IMR-90 (cell line): ENCODE results near the gene TYRP1. TPM values are rescaled to one million over a fixed set of nuclear protein-coding genes. Genes with fewer than 3 reads are reported as not detected.
A peak's percentile ranks its signal among the peaks of the same experiment; 100 is the strongest.

Source experiments
- ATAC-seq: fragments of 200-7000 bp; cut with Tn5 transposase; 2 replicates; pipeline ENCODE4 v1.9.1; 2020; ENCODE audit warnings: low read depth, mild to moderate bottlenecking, moderate library complexity
- BruUV-seq: library from RNA; stranded (reverse); fragments of 400-500 nt; replicated peaks from 2 replicates; lab custom pipeline; 2021; lab: Mats Ljungman, UMichigan
- CTCF ChIA-PET: fragments of 300-600 bp; formaldehyde crosslinking; extraction: SDS; loops from one replicate; lab custom pipeline; 2021; ENCODE audit warnings: antibody characterized with exemption; lab: Yijun Ruan, JAX
- POLR2A ChIA-PET: fragments of 300-600 bp; sonication (Branson Sonifier 250); formaldehyde crosslinking; loops from one replicate; lab custom pipeline; 2022; ENCODE audit warnings: antibody characterized with exemption; ENCODE audit not compliant: unreplicated experiment; lab: Charles Lee
- DNase-seq: peaks from one replicate; pipeline ENCODE4 v3.0.0; 2013
- H2AFZ ChIP-seq: replicated peaks from 2 replicates; pipeline ENCODE3; 2013; ENCODE audit warnings: low read length, mild to moderate bottlenecking; ENCODE audit not compliant: poor library complexity
- H2AK5ac ChIP-seq: 2 replicates; pipeline ENCODE4 v1.6.1; 2013; ENCODE audit warnings: low read depth, low read length, inconsistent platforms
- H2AK9ac ChIP-seq: replicated peaks from 2 replicates; pipeline ENCODE3; 2013; ENCODE audit warnings: mild to moderate bottlenecking, low read depth, low read length, moderate library complexity; ENCODE audit not compliant: poor library complexity
- H2BK120ac ChIP-seq: 2 replicates; pipeline ENCODE4 v1.6.1; 2013; ENCODE audit warnings: low read depth, low read length, inconsistent platforms
- H2BK15ac ChIP-seq: 3 replicates; pipeline ENCODE4 v1.6.1; 2013; ENCODE audit warnings: low read depth, low read length, inconsistent platforms
- H2BK20ac ChIP-seq: 2 replicates; pipeline ENCODE4 v1.6.1; 2013; ENCODE audit warnings: low read depth, mild to moderate bottlenecking, inconsistent platforms, low read length, moderate library complexity
- H2BK5ac ChIP-seq: 2 replicates; pipeline ENCODE4 v1.6.1; 2013; ENCODE audit warnings: mild to moderate bottlenecking, low read depth, low read length, inconsistent platforms; ENCODE audit not compliant: poor library complexity, severe bottlenecking
- H3K14ac ChIP-seq: replicated peaks from 2 replicates; pipeline ENCODE4 v1.6.1; 2013; ENCODE audit warnings: low read depth, low read length, inconsistent platforms
- H3K18ac ChIP-seq: 2 replicates; pipeline ENCODE4 v1.6.1; 2013; ENCODE audit warnings: low read depth, low read length, control low read depth
- H3K23ac ChIP-seq: 2 replicates; pipeline ENCODE4 v1.6.1; 2013; ENCODE audit warnings: low read depth, low read length, inconsistent platforms
- H3K27ac ChIP-seq: 2 replicates; pipeline ENCODE4 v1.5.1; 2013; ENCODE audit warnings: mild to moderate bottlenecking, control low read depth, low read length; ENCODE audit not compliant: insufficient read depth
- H3K27me3 ChIP-seq: 2 replicates; pipeline ENCODE4 v1.6.1; 2013; ENCODE audit warnings: low read length; ENCODE audit not compliant: control insufficient read depth, insufficient read depth
- H3K36me3 ChIP-seq: 2 replicates; pipeline ENCODE4 v1.6.1; 2013; ENCODE audit warnings: low read length, mixed read lengths; ENCODE audit not compliant: control insufficient read depth, insufficient read depth
- H3K4ac ChIP-seq: 2 replicates; pipeline ENCODE4 v1.6.1; 2013; ENCODE audit warnings: low read depth, low read length, inconsistent platforms
- H3K4me1 ChIP-seq: 2 replicates; pipeline ENCODE4 v1.6.1; 2013; ENCODE audit warnings: low read length, mixed read lengths; ENCODE audit not compliant: control insufficient read depth, insufficient read depth
- H3K4me2 ChIP-seq: 2 replicates; pipeline ENCODE4 v1.6.1; 2013; ENCODE audit warnings: low read depth, mild to moderate bottlenecking, control low read depth, low read length, moderate library complexity
- H3K4me3 ChIP-seq: 2 replicates; pipeline ENCODE4 v1.5.1; 2013; ENCODE audit warnings: low read depth, mild to moderate bottlenecking, control low read depth, low read length, moderate library complexity; ENCODE audit not compliant: insufficient read depth
- H3K56ac ChIP-seq: 2 replicates; pipeline ENCODE4 v1.6.1; 2013; ENCODE audit warnings: low read length, inconsistent platforms; ENCODE audit not compliant: insufficient read depth; ENCODE audit errors: extremely low read depth
- H3K79me1 ChIP-seq, 2 experiments: 2 replicates each; pipeline ENCODE4 v1.6.1; 2013; ENCODE audit warnings: low read length in 2 of 2, inconsistent platforms in 1 of 2, low read depth in 1 of 2
- H3K9ac ChIP-seq: 2 replicates; pipeline ENCODE4 v1.6.1; 2013; ENCODE audit warnings: low read depth, low read length, control low read depth
- H3K9me1 ChIP-seq: 2 replicates; pipeline ENCODE4 v1.6.1; 2013; ENCODE audit warnings: low read length, inconsistent platforms; ENCODE audit not compliant: insufficient read depth
- H3K9me3 ChIP-seq: 2 replicates; pipeline ENCODE4 v1.6.1; 2013; ENCODE audit warnings: low read length; ENCODE audit not compliant: control insufficient read depth, insufficient read depth
- H4K20me1 ChIP-seq: 2 replicates; pipeline ENCODE4 v1.6.1; 2013; ENCODE audit warnings: low read length, inconsistent platforms; ENCODE audit not compliant: insufficient read depth
- H4K5ac ChIP-seq: 2 replicates; pipeline ENCODE4 v1.6.1; 2013; ENCODE audit warnings: mild to moderate bottlenecking, low read depth, low read length, control low read depth
- H4K8ac ChIP-seq, 2 experiments: 2 replicates each; pipeline ENCODE4 v1.6.1; 2013; ENCODE audit warnings: low read depth in 2 of 2, low read length in 2 of 2, control low read depth in 1 of 2, inconsistent platforms in 1 of 2
- H4K91ac ChIP-seq: 2 replicates; pipeline ENCODE4 v1.6.1; 2013; ENCODE audit warnings: low read depth, low read length, inconsistent platforms; ENCODE audit not compliant: insufficient read depth
- BHLHE40 ChIP-seq: fragments of 150-350 bp; IDR thresholded peaks from 2 replicates; pipeline ENCODE4 v1.6.1; 2016; ENCODE audit warnings: mild to moderate bottlenecking, low read depth, low read length
- MAFK ChIP-seq: IDR thresholded peaks from 2 replicates; pipeline ENCODE4 v1.6.1; 2012; ENCODE audit warnings: low read depth, low read length, improper control_type of control experiment
- WGBS, 2 experiments: methylation state at CpG; one replicate each; pipeline versions ENCODE4 v1.1.5 to v1.1.7; 2013; ENCODE audit warnings: missing lambda C conversion rate in 2 of 2; ENCODE audit not compliant: insufficient read length in 1 of 2; ENCODE audit errors: extremely low coverage in 2 of 2; 5-methylcytosine and 5-hydroxymethylcytosine counted together
- dilution Hi-C: fragments of 300-500 bp; cut with HindIII; formaldehyde crosslinking; loops from one replicate; pipeline ENCODE4 v1.14.3; 2018; ENCODE audit warnings: low sequenced_read_pairs; ENCODE audit not compliant: unreplicated experiment
- in situ Hi-C: fragments of 300-500 bp; cut with MboI; formaldehyde crosslinking; loops from 3 replicates; pipeline ENCODE4 v1.14.3; 2019; ENCODE audit warnings: low sequenced_read_pairs, inconsistent platforms, mixed read lengths
- intact Hi-C: fragments of 100-400 bp; cut with micrococcal nuclease; formaldehyde crosslinking; loops from 2 replicates; pipeline ENCODE4 v1.10.0; 2022
- polyA plus RNA-seq, 3 experiments: library from polyadenylated mRNA; depleted of rRNA; stranded (reverse); fragments of >200 nt; gene quantifications; 2 replicates each; pipeline ENCODE4 v1.2.3, GENCODE V29; 2012; ENCODE audit warnings: low replicate concordance in 1 of 3
- total RNA-seq: library from RNA; depleted of rRNA; stranded (reverse); fragments of >200 nt; gene quantifications from 2 replicates; pipeline ENCODE4 v1.2.3, GENCODE V29; 2012

TYRP1 gene
- total and polyA plus RNA-seq, 2 of the 4 experiments (the other 2 are of a cell fraction): 0.60 to 0.90 TPM

GRCh38 chr9:12652973-12653372 lies 40.2 kb upstream of the TYRP1 start:
- Histone ChIP-seq H4K5ac (no peak overlapping the region), H2BK15ac (no peak overlapping the region), H3K27ac (no peak overlapping the region), H3K18ac (no peak overlapping the region), H2AFZ (no peak overlapping the region), H2BK5ac (no peak overlapping the region), H3K36me3 (no peaks in the 10 kb centered on the region), H3K4ac (no peak overlapping the region), H3K23ac (no peak overlapping the region), H3K14ac (no peak overlapping the region), H2BK120ac (no peak overlapping the region), H3K9me3 (no peaks in the 10 kb centered on the region), H2AK9ac (no peak overlapping the region), H4K91ac (no peak overlapping the region), H3K9ac (no peak overlapping the region), H4K20me1 (no peaks in the 10 kb centered on the region), H3K56ac (no peak overlapping the region), H4K8ac (no peak overlapping the region), H2BK20ac (no peak overlapping the region), H2AK5ac (no peak overlapping the region), H3K79me1 (no peaks in the 10 kb centered on the region), H3K27me3 (no peaks in the 10 kb centered on the region), H3K4me1 (no peaks in the 10 kb centered on the region), H3K4me2 (no peak overlapping the region), H3K4me3 (no peak overlapping the region), H3K9me1 (no peaks in the 10 kb centered on the region)
- ChIA-PET POLR2A (no interaction called here), CTCF (no interaction called here)
- dilution Hi-C loops: no loop called here
- intact Hi-C loops: no loop called here
- TF ChIP-seq BHLHE40 (no peak), MAFK (peak; percentile 63)
- 57% methylated on average over 1 of the region's 2 CpGs; no CpG with 5 or more reads in 1 of the 2 experiments for WGBS, 2 experiments
- no TSS peak for BruUV-seq
- DNase-seq (no peak), ATAC-seq (no peak)
- in situ Hi-C loops: no loop called here
